Fibroblast of lung (primary cell): ENCODE measurements around the gene UBAP2. TPM values are rescaled to one million over a fixed set of nuclear protein-coding genes. Genes with fewer than 3 reads are reported as not detected.

Source experiments
- DNase-seq, 2 donors: peaks; one replicate each; pipeline versions ENCODE4 v3.0.0 to v3.0.0-alpha.2; 2010; ENCODE audit warnings: low read depth in 2 of 2
- H2AFZ ChIP-seq: 2 replicates; pipeline ENCODE4 v1.5.1; 2012; ENCODE audit warnings: low read length, control low read depth, inconsistent platforms
- H3K27ac ChIP-seq: 2 replicates; pipeline ENCODE4 v1.5.1; 2011; ENCODE audit warnings: low read length, control low read depth; ENCODE audit not compliant: insufficient read depth
- H3K27me3 ChIP-seq: 2 replicates; pipeline ENCODE4 v1.5.1; 2011; ENCODE audit warnings: mild to moderate bottlenecking, low read length; ENCODE audit not compliant: control insufficient read depth, insufficient read depth
- H3K36me3 ChIP-seq: 2 replicates; pipeline ENCODE4 v1.5.1; 2011; ENCODE audit warnings: low read length; ENCODE audit not compliant: control insufficient read depth, insufficient read depth
- H3K4me1 ChIP-seq: 2 replicates; pipeline ENCODE4 v1.5.1; 2011; ENCODE audit warnings: low read length; ENCODE audit not compliant: control insufficient read depth, insufficient read depth; ENCODE audit errors: extremely low read depth
- H3K4me2 ChIP-seq: 2 replicates; pipeline ENCODE4 v1.5.1; 2011; ENCODE audit warnings: low read length, control low read depth; ENCODE audit not compliant: insufficient read depth; ENCODE audit errors: extremely low read depth
- H3K4me3 ChIP-seq, 4 experiments: fragments of 200-600 bp in 1 of 4; sonication (generic) in 1 of 4; replicated peaks in 1 of 4; 2 replicates each; pipeline ENCODE4 v1.5.1; 2011 to 2016; ENCODE audit warnings: low read length in 4 of 4, low read depth in 3 of 4, mild to moderate bottlenecking in 3 of 4, control low read depth in 2 of 4, inconsistent platforms in 1 of 4, mixed read lengths in 1 of 4; ENCODE audit not compliant: insufficient read depth in 1 of 4; ENCODE audit errors: control extremely low read depth in 1 of 4
- H3K79me2 ChIP-seq: 2 replicates; pipeline ENCODE4 v1.5.1; 2012; ENCODE audit warnings: mild to moderate bottlenecking, low read length, inconsistent platforms; ENCODE audit not compliant: control insufficient read depth, insufficient read depth
- H3K9ac ChIP-seq: 2 replicates; pipeline ENCODE4 v1.5.1; 2011; ENCODE audit warnings: mild to moderate bottlenecking, low read length, control low read depth; ENCODE audit not compliant: insufficient read depth
- H3K9me3 ChIP-seq: 2 replicates; pipeline ENCODE4 v1.5.1; 2012; ENCODE audit warnings: low read depth, low read length; ENCODE audit not compliant: control insufficient read depth, insufficient read depth
- H4K20me1 ChIP-seq: 2 replicates; pipeline ENCODE4 v1.5.1; 2011; ENCODE audit warnings: low read length; ENCODE audit not compliant: control insufficient read depth, insufficient read depth; ENCODE audit errors: extremely low read depth
- EZH2 ChIP-seq: IDR thresholded peaks from 2 replicates; pipeline ENCODE4 v1.5.1; 2012; ENCODE audit warnings: low read length, control low read depth, mild to moderate bottlenecking; ENCODE audit errors: missing control alignments
- polyA plus RNA-seq, 2 donors: library from polyadenylated mRNA; depleted of rRNA in 1 of 2; stranded (reverse) in 1 of 2; unstranded in 1 of 2; fragments of >200 nt; gene quantifications; 2 replicates each; pipeline ENCODE4 v1.2.1, GENCODE V29; 2011 to 2012; ENCODE audit warnings: missing spikeins in 1 of 2
- total RNA-seq: library from RNA; depleted of rRNA; stranded (reverse); fragments of >200 nt; gene quantifications from 2 replicates; pipeline ENCODE4 v1.2.1, GENCODE V29; 2014
- TF ChIP-seq, protein P1 (sequence below), 2 donors: IDR thresholded peaks in 1 of 2; conservative IDR thresholded peaks in 1 of 2; 1 replicate in 1 of 2; 2 replicates in 1 of 2; pipeline ENCODE4 v1.5.1; 2011 to 2012; ENCODE audit warnings: low read length in 2 of 2, control low read depth in 1 of 2, inconsistent platforms in 1 of 2, low read depth in 1 of 2, mild to moderate bottlenecking in 1 of 2

The UBAP2 gene
- total and polyA plus RNA-seq, 2 donors (not counting 1 experiment from before 2014, with no cell fraction given), result 10.2 to 20.6 TPM

DNA sequence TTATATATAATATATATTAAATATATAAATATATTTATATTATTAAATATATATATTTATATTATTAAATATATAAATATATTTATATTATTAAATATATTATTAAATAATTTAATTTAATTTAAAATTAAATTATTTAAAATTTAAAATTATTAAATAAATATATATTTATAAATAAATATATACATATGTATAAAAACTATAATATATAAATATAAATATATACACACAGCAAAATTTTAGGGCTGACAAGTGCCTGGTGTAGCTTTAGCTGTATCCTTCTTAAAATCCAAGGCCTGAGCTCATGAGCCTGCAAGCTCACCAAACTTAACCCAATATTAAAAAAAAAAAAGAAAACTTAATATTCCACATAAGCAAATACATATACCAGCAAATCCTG is 53.2 kb downstream of the UBAP2 start:
- H2AFZ ChIP-seq, result no peak overlapping the region
- H4K20me1 ChIP-seq, result no peaks in the 10 kb centered on the region
- H3K9me3 ChIP-seq, result no peaks in the 10 kb centered on the region
- no peaks in the 10 kb centered on the region for H3K4me1 ChIP-seq
- no peak overlapping the region for H3K27ac ChIP-seq
- no peak for DNase-seq
- no peaks in the 10 kb centered on the region for H3K79me2 ChIP-seq
- peaks cover 3% of the 10 kb centered on the region for H3K36me3 ChIP-seq
- no peak overlapping the region for H3K4me3 ChIP-seq
- no peaks in the 10 kb centered on the region for H3K27me3 ChIP-seq
- H3K4me2 ChIP-seq, result no peak overlapping the region
- TF ChIP-seq, protein P1, sequence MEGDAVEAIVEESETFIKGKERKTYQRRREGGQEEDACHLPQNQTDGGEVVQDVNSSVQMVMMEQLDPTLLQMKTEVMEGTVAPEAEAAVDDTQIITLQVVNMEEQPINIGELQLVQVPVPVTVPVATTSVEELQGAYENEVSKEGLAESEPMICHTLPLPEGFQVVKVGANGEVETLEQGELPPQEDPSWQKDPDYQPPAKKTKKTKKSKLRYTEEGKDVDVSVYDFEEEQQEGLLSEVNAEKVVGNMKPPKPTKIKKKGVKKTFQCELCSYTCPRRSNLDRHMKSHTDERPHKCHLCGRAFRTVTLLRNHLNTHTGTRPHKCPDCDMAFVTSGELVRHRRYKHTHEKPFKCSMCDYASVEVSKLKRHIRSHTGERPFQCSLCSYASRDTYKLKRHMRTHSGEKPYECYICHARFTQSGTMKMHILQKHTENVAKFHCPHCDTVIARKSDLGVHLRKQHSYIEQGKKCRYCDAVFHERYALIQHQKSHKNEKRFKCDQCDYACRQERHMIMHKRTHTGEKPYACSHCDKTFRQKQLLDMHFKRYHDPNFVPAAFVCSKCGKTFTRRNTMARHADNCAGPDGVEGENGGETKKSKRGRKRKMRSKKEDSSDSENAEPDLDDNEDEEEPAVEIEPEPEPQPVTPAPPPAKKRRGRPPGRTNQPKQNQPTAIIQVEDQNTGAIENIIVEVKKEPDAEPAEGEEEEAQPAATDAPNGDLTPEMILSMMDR (conservative IDR thresholded peaks at IDR 0.05 in 1 of 2, IDR thresholded peaks at IDR 0.05 in 1 of 2; ENCODE audit: low read depth in 1 of 2, low read length in 2 of 2), result no peak
- TF ChIP-seq EZH2, result no peak
- H3K9ac ChIP-seq, result no peak overlapping the region

DNA sequence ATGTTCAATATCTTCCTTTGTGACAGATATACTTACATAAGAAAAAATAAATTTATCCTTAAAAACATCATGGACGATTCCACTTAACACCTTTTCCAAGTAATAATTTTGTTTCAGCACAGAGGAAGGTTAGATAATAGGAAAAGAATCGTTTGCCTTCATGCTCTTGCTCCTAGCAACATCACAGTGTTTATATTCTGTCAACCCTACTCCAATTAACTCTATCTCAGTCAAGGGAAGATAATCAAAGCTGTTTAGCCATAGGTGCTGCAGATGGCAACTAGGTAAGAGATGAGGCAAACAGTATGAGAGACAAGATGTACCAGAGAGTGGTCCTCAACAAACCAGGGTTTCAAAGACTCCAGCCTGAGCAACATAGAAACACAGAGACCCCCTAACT is 55.6 kb downstream of the UBAP2 start:
- no peaks in the 10 kb centered on the region for H3K4me1 ChIP-seq
- H3K27me3 ChIP-seq, result no peaks in the 10 kb centered on the region
- no peak overlapping the region for H2AFZ ChIP-seq
- H3K79me2 ChIP-seq, result no peaks in the 10 kb centered on the region
- H3K9ac ChIP-seq, result no peak overlapping the region
- DNase-seq, result no peak
- H3K36me3 ChIP-seq, result peaks cover 3% of the 10 kb centered on the region
- TF ChIP-seq, protein P1 (conservative IDR thresholded peaks at IDR 0.05 in 1 of 2, IDR thresholded peaks at IDR 0.05 in 1 of 2; ENCODE audit: low read depth in 1 of 2, low read length in 2 of 2), result no peak
- TF ChIP-seq EZH2, result no peak
- H3K4me2 ChIP-seq, result no peak overlapping the region
- H3K4me3 ChIP-seq, result no peak overlapping the region
- no peak overlapping the region for H3K27ac ChIP-seq
- no peaks in the 10 kb centered on the region for H3K9me3 ChIP-seq
- no peaks in the 10 kb centered on the region for H4K20me1 ChIP-seq

DNA sequence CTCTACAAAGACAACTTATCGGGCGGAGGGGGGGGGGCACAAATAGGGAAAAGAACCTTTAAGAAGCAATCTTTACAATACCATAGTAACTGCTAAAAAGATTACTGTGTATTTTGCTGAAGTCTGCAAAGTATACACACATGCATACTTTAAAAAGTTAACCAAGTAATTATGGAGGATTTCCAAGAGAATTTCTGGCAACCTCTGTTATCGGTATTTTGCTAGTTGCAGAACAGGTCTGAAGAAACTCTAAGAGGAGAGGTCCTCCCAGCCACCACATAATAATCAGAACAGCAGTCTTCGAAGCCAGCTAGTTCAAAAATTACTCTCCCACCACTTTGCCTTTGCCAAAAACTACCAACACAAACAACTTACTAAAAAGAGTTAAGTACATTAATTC is 56.1 kb downstream of the UBAP2 start:
- Histone ChIP-seq H3K4me1 (no peaks in the 10 kb centered on the region), H3K79me2 (no peaks in the 10 kb centered on the region), H4K20me1 (no peaks in the 10 kb centered on the region), H3K9me3 (no peaks in the 10 kb centered on the region), H3K36me3 (peaks cover 3% of the 10 kb centered on the region), H3K4me2 (no peak overlapping the region), H3K9ac (no peak overlapping the region), H3K27ac (no peak overlapping the region), H3K27me3 (no peaks in the 10 kb centered on the region), H3K4me3 (no peak overlapping the region), H2AFZ (no peak overlapping the region)
- TF ChIP-seq, protein P1 (conservative IDR thresholded peaks at IDR 0.05 in 1 of 2, IDR thresholded peaks at IDR 0.05 in 1 of 2; ENCODE audit: low read depth in 1 of 2, low read length in 2 of 2), result no peak
- TF ChIP-seq EZH2, result no peak
- DNase-seq, result peak in 1 of 2 donors; percentile 31
